Stimulated activated CD8-positive, alpha-beta memory T cell treated with anti-CD3 and anti-CD28 coated beads, Interleukin-4, amount 100 ng/mL, for 1 hour (primary cell): ENCODE data around the gene LZTS3.
"Not testable (repeated sequence)": the region's sequence is repeated elsewhere in the genome, so short reads cannot be mapped to it uniquely, and the experiment has no call there.

Source experiments
- DNase-seq, 2 donors: peaks; one replicate each; pipeline ENCODE4 v3.0.0-alpha.2; 2020; ENCODE audit warnings: low read depth in 2 of 2, low spot score in 1 of 2

LZTS3 gene

DNA sequence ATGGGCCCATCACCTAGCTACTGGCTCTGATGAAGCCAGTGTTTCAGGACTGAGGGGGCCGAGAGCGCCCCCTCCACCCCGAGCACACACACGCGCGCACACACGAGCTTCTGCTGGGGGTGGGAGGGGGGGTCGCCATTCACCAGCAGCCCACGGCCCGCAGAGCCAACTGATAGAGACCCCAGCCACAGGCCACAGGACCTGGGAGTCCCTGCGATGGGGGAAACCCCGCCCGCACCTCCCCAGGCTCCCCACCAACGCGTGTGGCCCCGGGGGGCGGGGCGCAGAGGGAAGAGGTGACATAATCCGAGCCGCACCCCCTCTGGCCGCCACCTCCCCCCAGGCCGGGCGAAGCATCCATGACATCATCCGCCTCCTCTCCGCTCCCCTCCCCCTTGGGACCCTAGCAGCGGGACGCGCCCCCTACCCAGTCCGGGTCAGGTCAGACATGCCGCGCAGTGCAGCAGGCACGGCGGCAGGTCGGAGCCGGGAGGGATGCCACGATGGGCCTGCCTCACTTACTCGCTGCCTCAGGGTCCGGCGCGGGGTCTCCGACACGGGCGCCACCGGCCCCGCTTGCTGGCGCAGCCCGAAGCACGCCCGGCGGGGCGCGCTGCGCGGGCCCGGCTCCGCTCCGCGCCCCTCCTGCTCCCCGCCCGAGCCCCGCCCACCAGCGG lies at the start of gene LZTS3:
LZTS3 (minus strand) TSS at position 617 of the 677 bp plus-strand sequence. CDS start 6,386 bp downstream, outside the sequence.
- peak; percentile 72 to 73 for DNase-seq

DNA sequence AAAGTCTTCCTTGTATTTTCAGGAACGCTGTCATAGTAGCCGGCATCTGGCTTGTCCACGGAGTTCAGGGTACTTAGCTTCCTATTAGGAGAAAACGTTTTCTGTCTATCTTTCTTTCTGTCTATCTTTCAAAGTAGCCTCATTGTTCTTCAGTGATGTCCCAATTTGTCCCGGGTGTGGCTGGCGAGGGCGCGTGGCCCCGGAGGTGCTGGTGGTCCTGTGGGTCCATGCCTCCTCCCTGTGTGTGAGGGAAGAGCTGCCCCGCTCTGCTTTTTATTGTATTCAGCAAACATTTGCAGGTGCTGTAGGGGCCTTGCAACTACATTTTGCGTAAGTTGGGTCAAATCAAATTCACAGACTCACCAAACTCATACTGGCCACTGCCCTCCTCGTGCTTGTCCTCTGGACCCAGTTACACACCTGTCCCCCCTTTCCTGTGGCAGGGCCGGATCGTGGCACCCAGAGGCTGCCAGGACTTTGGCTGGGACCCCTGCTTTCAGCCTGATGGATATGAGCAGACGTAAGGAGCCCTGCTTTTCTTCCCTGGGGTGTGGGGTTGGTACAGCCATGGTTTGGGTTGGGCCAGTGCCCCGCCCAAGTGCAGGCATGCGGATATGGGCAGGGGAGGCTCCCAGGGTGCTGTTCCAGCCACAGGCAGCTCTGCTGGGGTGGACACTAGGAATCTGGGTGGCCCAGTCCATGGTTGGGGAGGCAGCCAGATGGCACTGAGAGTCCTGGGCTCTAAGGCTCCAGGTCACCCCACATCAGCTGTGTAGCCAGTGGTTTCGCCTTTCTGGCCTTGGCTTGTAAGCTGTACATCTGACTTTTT lies 48.3 kb upstream of the LZTS3 start:
- no peak for DNase-seq

GRCh38 chr20:3218307-3218988 lies 45.1 kb upstream of the LZTS3 start:
- DNase-seq = peak; percentile 50 to 51

DNA sequence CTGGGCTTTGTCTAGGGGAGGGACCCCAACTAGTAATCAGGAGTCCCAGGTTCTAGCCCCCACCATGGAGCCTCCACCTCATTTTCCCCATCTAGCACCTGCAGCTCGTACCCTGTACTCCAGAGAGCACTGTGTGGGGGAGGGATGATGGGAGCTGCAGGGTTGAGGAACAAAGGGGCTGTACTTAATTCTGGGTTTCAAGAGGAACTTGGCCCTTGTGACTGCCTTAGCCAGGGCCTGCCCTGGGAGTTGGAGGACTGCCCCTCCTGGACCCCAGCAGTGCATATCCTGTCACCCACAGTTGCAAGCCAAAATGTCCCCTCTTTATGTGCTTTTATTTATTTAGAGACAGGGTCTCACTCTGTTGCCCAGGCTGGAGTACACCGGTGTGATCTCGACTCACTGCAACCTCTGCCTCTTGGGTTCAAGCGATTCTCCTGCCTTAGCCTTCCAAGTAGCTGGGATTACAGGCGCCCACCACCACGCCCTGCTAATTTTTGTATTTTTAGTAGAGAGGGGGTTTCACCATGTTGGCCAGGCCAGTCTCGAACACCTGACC lies 42.1 kb upstream of the LZTS3 start:
- DNase-seq = not testable (repeated sequence)

- DNase-seq = no peak
These were observed 39.9 kb upstream of the LZTS3 start for GRCh38 chr20:3213226-3213625.

- no peak for DNase-seq
These were observed 37.0 kb upstream of the LZTS3 start for GRCh38 chr20:3210346-3210745.

DNA sequence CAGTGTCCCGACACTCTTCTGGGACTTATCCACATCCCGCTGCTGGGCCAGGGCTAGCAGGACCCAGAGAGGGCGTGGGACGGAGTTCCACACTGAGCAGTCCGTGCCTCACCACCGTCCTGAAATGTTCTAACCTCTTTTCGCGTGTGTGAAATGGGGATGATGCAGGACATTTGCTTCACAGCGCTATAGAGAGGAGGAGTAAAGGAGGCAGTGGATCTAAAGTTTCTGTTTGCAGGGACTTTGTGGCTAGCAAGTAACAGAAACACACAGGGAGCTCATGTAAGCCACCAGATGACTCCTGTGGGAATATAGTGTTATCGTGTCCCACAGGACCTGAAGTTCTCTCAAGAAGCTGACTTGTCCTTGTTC lies 36.6 kb upstream of the LZTS3 start:
- DNase-seq = no peak

- DNase-seq = peak in 1 of 2 donors; percentile 16
These were observed 36.1 kb upstream of the LZTS3 start, which contains the start of gene ITPA for GRCh38 chr20:3209257-3209945. Gene ITPA (plus strand): TSS chr20:3209498. CDS start chr20:3209552, 54 bp downstream.

GRCh38 chr20:3208786-3209256 lies 35.5 kb upstream of the LZTS3 start:
- DNase-seq = no peak

DNA sequence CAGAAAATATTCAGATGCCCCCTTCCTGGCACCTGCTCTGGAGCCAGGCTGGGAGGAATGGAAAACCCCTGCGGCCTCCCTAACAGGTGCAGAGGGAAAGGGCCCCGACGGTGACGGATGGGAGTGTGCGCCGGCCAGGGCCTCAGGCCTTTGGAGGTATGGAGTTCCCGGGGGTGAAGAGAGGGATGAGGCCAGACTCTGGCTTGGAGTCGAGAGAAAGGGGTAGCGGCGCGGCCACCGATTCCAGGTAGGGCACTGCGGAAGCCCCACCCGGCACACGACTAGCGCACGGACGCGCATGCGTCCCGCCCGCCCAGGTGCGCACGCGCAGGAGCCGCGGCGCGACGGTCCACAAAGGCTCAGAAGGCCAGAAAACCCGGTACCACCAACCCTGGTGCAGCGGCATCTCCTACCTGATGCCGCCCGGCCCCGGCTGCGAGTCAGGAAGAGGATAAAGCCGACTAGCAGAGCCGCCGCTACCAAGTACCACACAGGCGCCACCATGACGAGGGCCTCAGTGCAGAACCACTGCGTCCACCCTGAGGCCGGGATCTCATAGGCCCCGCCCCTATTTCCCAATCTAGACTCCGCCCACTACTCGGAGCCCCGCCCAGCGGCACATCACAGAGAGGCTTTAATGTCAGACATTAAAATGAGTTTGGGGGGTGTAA lies 30.9 kb upstream of the LZTS3 start, which contains the start of gene DDRGK1:
DDRGK1 (minus strand) TSS at position 559 of the 671 bp plus-strand sequence; CDS start at position 504, 55 bp downstream.
- DNase-seq = peak; percentile 79 to 83

DNA sequence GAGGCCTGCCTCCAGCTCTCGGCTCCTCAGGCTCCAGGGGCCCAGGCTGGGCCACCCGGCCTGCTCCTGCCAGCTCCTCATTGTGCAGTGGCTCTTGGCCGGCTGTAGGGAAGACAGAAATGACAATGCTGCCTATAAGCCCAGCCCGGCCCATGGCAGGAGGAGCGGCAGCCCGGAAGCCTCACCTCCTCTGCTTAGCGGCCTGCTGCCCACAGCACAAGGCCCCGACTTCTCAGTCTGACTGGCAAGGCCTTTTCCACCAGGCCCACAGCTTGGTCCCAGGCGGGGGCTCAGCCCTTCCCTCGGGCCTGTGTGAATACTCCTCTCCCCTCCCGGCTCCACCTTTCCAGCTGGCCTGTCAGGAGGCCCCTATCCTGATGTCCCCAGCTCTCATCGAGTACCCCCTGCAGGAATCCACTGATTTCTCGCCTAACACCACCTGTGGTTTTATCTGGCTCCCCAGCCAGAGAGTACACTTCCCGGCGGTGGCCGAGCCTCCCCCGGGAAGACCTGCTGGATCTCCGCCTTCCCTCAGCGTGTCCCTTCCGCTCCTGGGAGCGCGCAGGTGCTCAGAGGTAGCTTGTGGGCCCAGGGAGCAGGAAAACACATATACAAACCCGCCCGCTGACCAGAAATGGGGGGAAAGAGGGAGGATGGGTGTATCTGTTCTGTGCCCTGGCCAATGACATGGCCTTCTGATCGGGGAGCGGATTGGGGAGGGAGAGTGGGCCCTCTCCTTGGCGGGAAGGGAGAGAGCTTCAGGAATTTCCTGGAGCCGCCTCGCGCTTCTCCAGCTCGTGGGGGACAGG lies 30.2 kb upstream of the LZTS3 start:
- no peak for DNase-seq

DNA sequence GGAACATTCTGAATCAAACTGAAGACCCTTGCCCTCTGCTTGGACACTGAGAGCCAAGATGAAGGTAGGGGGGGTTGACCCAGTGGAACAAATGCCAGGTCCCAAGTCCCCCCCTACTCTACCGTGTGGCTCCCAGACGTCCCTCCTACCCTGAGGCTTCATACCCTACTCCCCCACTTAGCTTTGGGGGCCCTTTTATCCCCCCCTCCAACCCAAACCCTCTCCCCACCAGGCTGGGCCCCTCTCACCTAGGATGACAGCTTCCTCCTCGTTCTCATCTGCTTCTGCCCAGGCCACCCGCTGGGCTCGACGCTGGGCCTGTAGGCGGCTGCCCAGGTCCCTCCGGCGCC lies 29.6 kb upstream of the LZTS3 start:
- DNase-seq = no peak

DNA sequence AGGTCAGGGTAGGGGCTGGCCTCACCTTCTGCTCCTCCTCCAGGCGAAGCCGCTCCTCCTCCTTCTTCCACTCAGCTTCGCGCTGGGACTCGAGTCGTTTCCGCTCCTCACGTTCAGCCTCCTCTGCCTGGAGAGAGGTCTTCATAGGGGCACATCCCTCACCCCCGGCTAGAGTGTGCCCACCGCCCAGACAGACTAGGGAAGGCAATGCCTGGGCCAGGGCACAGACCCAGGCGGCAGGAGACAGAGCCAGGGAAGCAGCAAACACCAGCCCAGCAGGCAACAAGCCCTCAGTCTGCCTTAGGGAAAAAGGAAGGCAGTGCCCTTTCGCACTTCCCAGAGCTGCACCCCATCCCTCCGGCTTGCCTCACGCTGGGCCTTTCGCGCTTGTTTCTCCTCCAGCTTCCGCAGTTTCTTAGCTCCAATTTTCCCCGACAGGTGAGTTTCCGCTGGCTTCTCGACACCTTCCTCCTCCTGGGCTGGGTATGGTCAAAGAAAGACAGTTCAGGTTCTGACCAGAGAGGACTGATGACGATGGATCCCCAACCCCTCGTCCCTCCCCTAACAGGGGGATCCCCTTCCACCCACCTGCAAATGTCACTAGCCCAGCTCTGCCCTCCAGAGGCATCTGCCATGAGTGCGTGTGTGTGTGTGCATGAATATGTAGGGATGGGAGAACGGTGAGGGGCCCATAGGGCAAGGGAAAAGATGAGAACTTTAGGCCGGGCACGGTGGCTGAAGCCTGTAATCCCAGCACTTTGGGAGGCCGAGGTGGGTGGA lies 26.8 kb upstream of the LZTS3 start:
- DNase-seq = no peak

DNA sequence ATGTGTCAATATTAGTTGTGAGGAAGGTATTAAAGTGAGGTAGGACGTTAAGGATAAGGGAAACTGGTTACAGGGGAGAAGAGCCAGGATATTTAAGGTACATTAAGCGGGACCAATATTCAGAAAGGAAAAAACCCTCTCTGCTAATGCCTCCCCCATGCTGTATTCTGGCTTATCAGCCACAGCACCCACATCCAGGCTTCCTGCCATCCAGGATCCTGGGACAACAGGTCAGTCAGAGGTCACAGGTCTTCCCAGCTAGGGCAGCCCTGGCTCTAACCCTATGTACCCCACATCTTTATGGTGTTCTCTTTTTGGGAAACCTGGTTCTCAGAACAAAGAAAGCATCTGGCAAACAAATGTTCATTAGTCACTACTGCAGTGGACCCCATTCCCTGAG lies 25.9 kb upstream of the LZTS3 start:
- DNase-seq = no peak

- no peak for DNase-seq
These were observed 22.4 kb upstream of the LZTS3 start for GRCh38 chr20:3195590-3196237.

- no peak for DNase-seq
These were observed 21.4 kb upstream of the LZTS3 start for GRCh38 chr20:3194617-3195280.

DNA sequence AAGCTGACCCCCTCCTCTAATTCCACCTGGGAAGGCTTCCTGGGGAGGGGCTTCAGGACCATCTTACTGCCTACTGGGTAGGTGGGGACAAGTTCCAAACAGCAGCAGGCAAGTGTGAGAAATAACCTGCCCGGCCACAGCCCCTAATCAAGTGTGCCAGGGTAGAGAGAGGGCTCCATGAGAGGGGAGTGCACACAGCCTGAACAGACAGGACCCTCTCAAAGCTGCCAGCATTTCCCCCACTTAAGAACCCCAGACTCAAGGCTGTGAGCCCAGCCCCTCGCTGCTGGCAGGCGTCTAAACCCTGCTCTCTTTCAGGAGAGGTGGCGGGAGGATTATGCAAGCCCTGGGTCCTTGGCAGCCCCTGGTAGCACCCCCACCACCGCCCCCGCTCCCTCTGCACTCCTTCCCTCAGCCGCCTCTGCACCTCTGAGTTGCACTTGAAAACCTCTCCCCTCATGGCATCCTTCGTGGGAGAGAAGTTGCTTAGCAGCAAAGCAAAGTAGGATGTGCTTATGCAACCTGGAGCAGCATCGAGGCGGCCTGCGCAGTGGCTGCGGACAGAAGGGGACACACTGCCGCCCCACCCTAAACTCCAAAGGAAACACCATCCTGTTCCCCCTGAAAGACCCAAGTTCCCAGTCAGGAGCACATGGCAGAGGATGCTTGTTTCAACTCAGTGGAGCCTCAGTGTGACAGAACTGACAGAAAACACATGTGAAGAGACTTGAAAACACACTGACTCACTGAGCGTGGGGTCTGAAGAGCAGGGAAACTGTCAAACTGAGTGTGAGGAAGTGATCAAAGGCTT lies 20.7 kb upstream of the LZTS3 start:
- DNase-seq = no peak
